Left lung (tissue), 10 donors: ENCODE measurements around the gene VMO1. TPM values are rescaled to one million over a fixed set of nuclear protein-coding genes. Genes with fewer than 3 reads are reported as not detected.

Experiments
- ATAC-seq: fragments of 200-7000 bp; cut with Tn5 transposase; one replicate; pipeline ENCODE4 v1.9.1; 2020; ENCODE audit warnings: moderate library complexity
- DNase-seq, 4 donors: peaks; one replicate each; pipeline ENCODE4 v3.0.0-alpha.2; 2013 to 2020
- H3K27ac ChIP-seq, 2 donors: fragments of 200-600 bp; sonication (generic) in 1 of 2; one replicate each; pipeline versions ENCODE4 v1.5.0 to v1.8.0; 2020 to 2021
- H3K27me3 ChIP-seq, 2 donors: fragments of 200-600 bp; sonication (generic) in 1 of 2; one replicate each; pipeline versions ENCODE4 v1.5.0 to v1.8.0; 2020 to 2021
- H3K36me3 ChIP-seq, 2 donors: fragments of 200-600 bp; sonication (generic) in 1 of 2; one replicate each; pipeline versions ENCODE4 v1.5.0 to v1.8.0; 2020 to 2021
- H3K4me1 ChIP-seq, 2 donors: fragments of 200-600 bp; one replicate each; pipeline ENCODE4 v1.8.0; 2021
- H3K4me3 ChIP-seq, 2 donors: fragments of 200-600 bp; sonication (generic) in 1 of 2; one replicate each; pipeline versions ENCODE4 v1.5.0 to v1.8.0; 2020 to 2021; ENCODE audit warnings: mild to moderate bottlenecking in 1 of 2
- H3K9me3 ChIP-seq, 2 donors: fragments of 200-600 bp; sonication (generic) in 1 of 2; one replicate each; pipeline versions ENCODE4 v1.5.0 to v1.8.0; 2020 to 2021
- intact Hi-C, 2 donors: fragments of 100-400 bp; cut with DNase I; formaldehyde crosslinking; loops; one replicate each; pipeline versions ENCODE4 v1.11.2 to v1.14.2; 2022
- polyA plus RNA-seq, 6 donors: library from polyadenylated mRNA; unstranded; fragments of 120-200 nt; gene quantifications; one replicate each; pipeline ENCODE4 v1.2.1, GENCODE V29; 2013; ENCODE audit not compliant: insufficient read length in 6 of 6
- total RNA-seq, 2 donors: library from RNA; stranded (reverse); fragmentation: NEBNext Ultra II Directional; extraction: Animal tissue kit (Norgen Biotek cat#: 25700); gene quantifications; one replicate each; pipeline ENCODE4 v1.2.1, GENCODE V29; 2021
- TF ChIP-seq, protein P1 (sequence below), 2 donors: fragments of 200-600 bp; sonication (generic) in 1 of 2; IDR thresholded peaks; one replicate each; pipeline versions ENCODE4 v1.5.0 to v1.8.0; 2021; ENCODE audit warnings: antibody characterized with exemption in 2 of 2
- donor health status: DM: no; HTN: yes; CAD: no.
- donor health status: DM: no; HTN: no; CAD: no.

VMO1 gene
- total and polyA plus RNA-seq, 8 donors: 0.22 to 6.0 (median 0.39) TPM

DNA sequence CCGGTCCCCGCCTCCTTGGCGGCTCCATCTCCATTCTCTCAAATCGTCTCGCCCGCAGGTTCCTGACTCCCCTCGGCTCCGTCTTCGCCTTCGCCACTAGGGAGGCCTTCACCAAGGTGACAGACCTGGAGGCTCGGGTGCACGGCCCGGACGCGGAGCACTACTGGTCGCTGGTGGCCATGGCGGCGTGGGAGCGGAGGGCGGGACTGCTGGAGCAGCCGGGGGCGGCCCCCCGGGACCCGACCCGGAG is 3.5 kb upstream of the VMO1 start:
- peak overlapping the region; percentile 94 to 95 for H3K27ac ChIP-seq
- DNase-seq: no peak

DNA sequence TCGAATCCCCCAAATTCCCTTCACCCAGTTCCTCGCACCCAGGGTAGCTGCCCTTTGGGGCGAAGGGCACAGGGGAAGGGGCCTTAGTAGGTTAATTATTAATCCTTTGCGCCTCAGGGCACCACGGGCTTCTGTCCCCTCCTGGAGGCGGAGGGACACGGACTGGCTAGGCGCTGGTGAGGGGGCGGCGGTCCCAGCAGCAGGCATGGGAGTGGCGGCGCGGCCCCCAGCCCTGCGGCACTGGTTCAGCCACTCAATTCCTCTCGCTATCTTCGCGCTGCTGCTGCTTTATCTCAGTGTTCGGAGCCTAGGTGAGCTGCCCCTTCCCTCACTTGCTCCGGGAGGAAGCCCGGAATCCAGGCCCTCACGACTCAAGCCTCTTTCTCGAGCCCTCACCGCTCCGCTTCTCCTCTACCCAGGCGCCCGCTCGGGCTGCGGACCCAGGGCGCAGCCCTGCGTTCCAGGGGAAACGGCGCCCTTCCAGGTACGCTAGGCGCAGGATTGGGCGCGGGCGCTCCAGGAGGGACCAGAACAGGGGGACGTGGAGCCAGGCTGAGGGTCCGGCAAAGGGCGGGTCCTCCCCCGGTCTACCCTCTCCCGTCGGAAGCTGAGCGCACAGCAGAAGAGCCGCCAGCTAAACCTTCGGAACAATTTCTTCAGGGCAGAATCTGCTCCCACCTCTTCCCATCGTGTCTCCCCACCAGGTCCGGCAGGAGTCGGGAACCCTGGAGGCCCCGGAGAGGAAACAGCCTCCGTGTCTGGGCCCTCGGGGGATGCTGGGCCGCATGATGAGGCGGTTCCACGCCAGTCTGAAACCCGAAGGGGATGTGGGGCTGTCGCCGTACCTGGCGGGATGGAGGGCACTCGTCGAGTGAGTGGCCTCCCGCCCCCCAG is 2.9 kb upstream of the VMO1 start, which contains the start of gene GLTPD2:
GLTPD2 (plus strand) TSS at position 158 of the 894 bp plus-strand sequence; CDS start at position 206, 48 bp downstream.
- H3K9me3 ChIP-seq: no peaks in the 10 kb centered on the region
- no peaks in the 10 kb centered on the region for H3K36me3 ChIP-seq
- ATAC-seq: peak; percentile 4
- TF ChIP-seq, protein P1, sequence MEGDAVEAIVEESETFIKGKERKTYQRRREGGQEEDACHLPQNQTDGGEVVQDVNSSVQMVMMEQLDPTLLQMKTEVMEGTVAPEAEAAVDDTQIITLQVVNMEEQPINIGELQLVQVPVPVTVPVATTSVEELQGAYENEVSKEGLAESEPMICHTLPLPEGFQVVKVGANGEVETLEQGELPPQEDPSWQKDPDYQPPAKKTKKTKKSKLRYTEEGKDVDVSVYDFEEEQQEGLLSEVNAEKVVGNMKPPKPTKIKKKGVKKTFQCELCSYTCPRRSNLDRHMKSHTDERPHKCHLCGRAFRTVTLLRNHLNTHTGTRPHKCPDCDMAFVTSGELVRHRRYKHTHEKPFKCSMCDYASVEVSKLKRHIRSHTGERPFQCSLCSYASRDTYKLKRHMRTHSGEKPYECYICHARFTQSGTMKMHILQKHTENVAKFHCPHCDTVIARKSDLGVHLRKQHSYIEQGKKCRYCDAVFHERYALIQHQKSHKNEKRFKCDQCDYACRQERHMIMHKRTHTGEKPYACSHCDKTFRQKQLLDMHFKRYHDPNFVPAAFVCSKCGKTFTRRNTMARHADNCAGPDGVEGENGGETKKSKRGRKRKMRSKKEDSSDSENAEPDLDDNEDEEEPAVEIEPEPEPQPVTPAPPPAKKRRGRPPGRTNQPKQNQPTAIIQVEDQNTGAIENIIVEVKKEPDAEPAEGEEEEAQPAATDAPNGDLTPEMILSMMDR (IDR thresholded peaks at IDR 0.05): no peak
- DNase-seq: no peak
- H3K4me3 ChIP-seq: peak within 1 kb of the TSS; percentile 73 to 80
- intact Hi-C loops: no loop called here
- peaks cover 21 to 66% of the 10 kb centered on the region in 2 donors for H3K27me3 ChIP-seq
- H3K27ac ChIP-seq: peak within 1 kb of the TSS; percentile 94 to 95
- H3K4me1 ChIP-seq: peaks cover 23 to 42% of the 10 kb centered on the region in 2 donors

More for the DNA sequence above, 3.5 kb upstream of the VMO1 start:
- Histone ChIP-seq H3K27me3 (peaks cover 16 to 60% of the 10 kb centered on the region in 2 donors), H3K4me3 (peak overlapping the region; percentile 73 to 80), H3K9me3 (no peaks in the 10 kb centered on the region), H3K36me3 (no peaks in the 10 kb centered on the region), H3K4me1 (peaks cover 23 to 42% of the 10 kb centered on the region in 2 donors)
- intact Hi-C loops: no loop called here
- TF ChIP-seq, protein P1 (IDR thresholded peaks at IDR 0.05): no peak
- ATAC-seq: no peak

DNA sequence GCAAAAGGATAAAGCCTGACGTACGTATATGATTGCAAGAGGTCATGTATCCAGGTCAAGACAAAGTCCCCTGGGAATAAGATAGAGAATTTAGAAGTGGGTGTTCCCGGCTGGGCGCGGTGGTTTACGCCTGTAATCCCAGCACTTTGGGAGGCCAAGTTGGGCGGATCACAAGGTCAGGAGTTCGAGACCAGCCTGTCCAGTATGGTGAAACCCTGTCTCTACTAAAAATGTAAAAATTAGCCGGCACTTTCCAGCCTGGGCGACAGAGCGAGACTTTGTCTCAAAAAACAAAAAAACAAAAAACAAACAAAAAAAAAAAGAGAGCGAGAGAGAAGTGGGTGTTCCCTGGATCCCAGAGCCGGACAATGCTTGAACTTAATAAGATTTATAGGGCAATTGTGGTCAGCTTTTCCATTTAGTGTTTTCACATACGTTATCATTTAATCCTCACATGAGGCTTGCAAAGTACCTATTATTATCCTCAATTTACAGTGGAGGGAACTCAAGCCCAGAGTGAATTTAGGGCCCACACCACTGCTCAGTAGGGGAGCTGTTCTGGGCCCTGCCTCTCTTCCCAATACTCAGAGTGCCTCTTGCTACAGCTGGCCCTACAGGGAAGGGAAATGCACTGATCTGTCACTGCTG is 2.1 kb upstream of the VMO1 start:
- ATAC-seq: no peak
- H3K27me3 ChIP-seq: peaks cover 29 to 74% of the 10 kb centered on the region in 2 donors
- no peak overlapping the region for H3K27ac ChIP-seq

DNA sequence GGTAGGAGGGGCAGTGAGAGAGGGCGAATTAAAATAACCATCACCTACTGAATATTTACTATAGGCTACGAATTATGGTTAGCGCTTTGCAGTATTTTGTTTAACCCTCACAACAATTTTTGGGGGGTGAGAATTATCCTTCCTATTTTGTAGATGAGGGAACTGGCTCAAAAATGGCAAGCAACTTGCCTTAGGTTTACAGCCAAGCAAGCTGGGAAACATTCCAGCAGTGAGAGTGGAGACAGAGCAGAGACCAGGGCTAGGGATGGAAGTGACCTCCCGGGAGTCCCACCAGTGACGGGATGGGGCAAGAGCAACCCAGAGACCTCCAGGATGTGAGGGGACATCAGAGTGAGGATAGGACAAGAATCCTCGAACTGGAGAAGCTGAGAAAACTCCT is 352 bp upstream of the VMO1 start:
- intact Hi-C loops: no loop called here

More for the DNA sequence above, 2.1 kb upstream of the VMO1 start:
- Histone ChIP-seq H3K36me3 (no peaks in the 10 kb centered on the region), H3K9me3 (no peaks in the 10 kb centered on the region), H3K4me3 (peak overlapping the region in 1 of 2 donors; percentile 73), H3K4me1 (peaks cover 23 to 42% of the 10 kb centered on the region in 2 donors)
- intact Hi-C loops: no loop called here
- DNase-seq: no peak
- TF ChIP-seq, protein P1 (IDR thresholded peaks at IDR 0.05): no peak

More for the DNA sequence above, 352 bp upstream of the VMO1 start:
- TF ChIP-seq, protein P1 (IDR thresholded peaks at IDR 0.05): no peak
- peaks cover 23 to 42% of the 10 kb centered on the region in 2 donors for H3K4me1 ChIP-seq
- no peak overlapping the region for H3K27ac ChIP-seq
- peaks cover 40 to 81% of the 10 kb centered on the region in 2 donors for H3K27me3 ChIP-seq
- ATAC-seq: no peak
- H3K4me3 ChIP-seq: peak overlapping the region in 1 of 2 donors; percentile 8
- DNase-seq: no peak
- no peaks in the 10 kb centered on the region for H3K36me3 ChIP-seq
- H3K9me3 ChIP-seq: no peaks in the 10 kb centered on the region
